Neural progenitor cell (in vitro differentiated cells): ENCODE results near the gene TGFBR2. TPM values are rescaled to one million over a fixed set of nuclear protein-coding genes. Genes with fewer than 3 reads are reported as not detected.

Source experiments
- DNase-seq: peaks from one replicate; pipeline ENCODE4 v3.0.0-alpha.2; 2016; ENCODE audit warnings: low spot score
- H2AFZ ChIP-seq: fragments of 200-600 bp; sonication (generic); replicated peaks from 2 replicates; pipeline ENCODE4 v1.6.1; 2016; ENCODE audit warnings: antibody characterized with exemption
- H3F3A ChIP-seq: fragments of 200-600 bp; sonication (generic); 2 replicates; pipeline ENCODE4 v1.6.1; 2016; ENCODE audit warnings: antibody characterized with exemption, low read depth
- H3K27ac ChIP-seq: fragments of 200-600 bp; sonication (generic); 2 replicates; pipeline ENCODE4 v1.5.1; 2016; ENCODE audit warnings: mild to moderate bottlenecking
- H3K27me3 ChIP-seq: fragments of 200-600 bp; sonication (generic); 2 replicates; pipeline ENCODE4 v1.6.1; 2016; ENCODE audit warnings: mild to moderate bottlenecking, moderate library complexity
- H3K36me3 ChIP-seq: fragments of 200-600 bp; sonication (generic); 2 replicates; pipeline ENCODE4 v1.5.1; 2016
- H3K4me1 ChIP-seq: fragments of 200-600 bp; sonication (generic); 2 replicates; pipeline ENCODE4 v1.6.1; 2016; ENCODE audit warnings: mixed run types
- H3K4me2 ChIP-seq: fragments of 200-600 bp; sonication (generic); 2 replicates; pipeline ENCODE4 v1.6.1; 2016
- H3K4me3 ChIP-seq: fragments of 200-600 bp; sonication (generic); 2 replicates; pipeline ENCODE4 v1.5.1; 2016
- H3K79me2 ChIP-seq: fragments of 200-600 bp; sonication (generic); 2 replicates; pipeline ENCODE4 v1.6.1; 2016; ENCODE audit warnings: low read depth
- H3K9ac ChIP-seq: fragments of 200-600 bp; sonication (generic); 2 replicates; pipeline ENCODE4 v1.6.1; 2016
- H3K9me3 ChIP-seq: fragments of 200-600 bp; sonication (generic); 2 replicates; pipeline ENCODE4 v1.5.1; 2016; ENCODE audit warnings: low read depth
- H4K20me1 ChIP-seq: fragments of 200-600 bp; sonication (generic); 2 replicates; pipeline ENCODE4 v1.6.1; 2016; ENCODE audit warnings: low read depth
- H3K27ac Mint-ChIP-seq: 3 replicates; pipeline ENCODE4 v1.8.0; 2021; ENCODE audit warnings: mixed read lengths
- H3K27me3 Mint-ChIP-seq: 2 replicates; pipeline ENCODE4 v1.8.0; 2022; ENCODE audit warnings: low read depth, mild to moderate bottlenecking, inconsistent platforms, moderate library complexity, mixed read lengths; ENCODE audit not compliant: insufficient read depth
- H3K36me3 Mint-ChIP-seq: 3 replicates; pipeline ENCODE4 v1.8.0; 2021; ENCODE audit warnings: mixed read lengths
- H3K4me1 Mint-ChIP-seq: 3 replicates; pipeline ENCODE4 v1.8.0; 2021; ENCODE audit warnings: mixed read lengths
- H3K4me3 Mint-ChIP-seq: 3 replicates; pipeline ENCODE4 v1.8.0; 2021; ENCODE audit warnings: mild to moderate bottlenecking, moderate library complexity, mixed read lengths
- H3K9me3 Mint-ChIP-seq: 3 replicates; pipeline ENCODE4 v1.8.0; 2020; ENCODE audit warnings: mixed read lengths
- CTCF ChIP-seq: fragments of 200-600 bp; sonication (generic); IDR thresholded peaks from 2 replicates; pipeline ENCODE4 v1.5.1; 2017; ENCODE audit warnings: antibody characterized with exemption, mild to moderate bottlenecking
- EZH2 ChIP-seq: fragments of 200-600 bp; sonication (generic); IDR thresholded peaks from 2 replicates; pipeline ENCODE4 v1.6.1; 2017; ENCODE audit warnings: antibody characterized with exemption, mild to moderate bottlenecking, moderate library complexity
- EZH2phosphoT487 ChIP-seq: fragments of 200-600 bp; sonication (generic); IDR thresholded peaks from 2 replicates; pipeline ENCODE4 v1.6.1; 2017; ENCODE audit warnings: antibody characterized with exemption
- total RNA-seq: library from RNA; depleted of rRNA; stranded (reverse); fragments of >200 nt; gene quantifications from 2 replicates; pipeline ENCODE4 v1.2.3, GENCODE V29; 2015; ENCODE audit warnings: low replicate concordance

Gene TGFBR2
- total RNA-seq, 1 donor from 2014 or later, result 7.3 TPM

GRCh38 chr3:30614943-30615342, 8.5 kb downstream of the TGFBR2 start:
- no peaks in the 10 kb centered on the region for H3K27me3 ChIP-seq
- Mint-ChIP-seq H3K4me1 (peaks cover 2% of the 10 kb centered on the region), H3K27me3 (no peaks in the 10 kb centered on the region), H3K4me3 (no peak overlapping the region), H3K27ac (no peak overlapping the region), H3K9me3 (peaks cover 2% of the 10 kb centered on the region), H3K36me3 (peaks cover 14% of the 10 kb centered on the region)
- DNase-seq, result no peak
- no peaks in the 10 kb centered on the region for H3K9me3 ChIP-seq
- no peaks in the 10 kb centered on the region for H4K20me1 ChIP-seq
- H3F3A ChIP-seq, result no peaks in the 10 kb centered on the region
- peaks cover 63% of the 10 kb centered on the region for H3K79me2 ChIP-seq
- no peak overlapping the region for H3K4me2 ChIP-seq
- no peaks in the 10 kb centered on the region for H3K4me1 ChIP-seq
- TF ChIP-seq EZH2phosphoT487 (no peak), EZH2 (no peak), CTCF (no peak)
- no peak overlapping the region for H2AFZ ChIP-seq
- no peaks in the 10 kb centered on the region for H3K36me3 ChIP-seq
- no peak overlapping the region for H3K4me3 ChIP-seq
- H3K27ac ChIP-seq, result no peak overlapping the region
- no peak overlapping the region for H3K9ac ChIP-seq

GRCh38 chr3:30615615-30616346, 9.4 kb downstream of the TGFBR2 start:
- Histone ChIP-seq H3K9ac (no peak overlapping the region), H3F3A (no peaks in the 10 kb centered on the region), H3K4me2 (no peak overlapping the region), H3K9me3 (no peaks in the 10 kb centered on the region), H3K4me3 (no peak overlapping the region), H2AFZ (no peak overlapping the region), H3K27me3 (no peaks in the 10 kb centered on the region), H3K79me2 (peaks cover 59% of the 10 kb centered on the region), H3K4me1 (no peaks in the 10 kb centered on the region), H3K36me3 (no peaks in the 10 kb centered on the region), H4K20me1 (no peaks in the 10 kb centered on the region), H3K27ac (no peak overlapping the region)
- DNase-seq, result no peak
- Mint-ChIP-seq H3K27ac (no peak overlapping the region), H3K9me3 (peaks cover 2% of the 10 kb centered on the region), H3K4me3 (no peak overlapping the region), H3K36me3 (peaks cover 19% of the 10 kb centered on the region), H3K27me3 (no peaks in the 10 kb centered on the region), H3K4me1 (no peaks in the 10 kb centered on the region)
- TF ChIP-seq EZH2 (no peak), CTCF (no peak), EZH2phosphoT487 (no peak)

GRCh38 chr3:30616347-30617027, 10.1 kb downstream of the TGFBR2 start:
- no peaks in the 10 kb centered on the region for H3K4me1 Mint-ChIP-seq
- Histone ChIP-seq H3K27me3 (no peaks in the 10 kb centered on the region), H3K9me3 (no peaks in the 10 kb centered on the region), H4K20me1 (no peaks in the 10 kb centered on the region), H3F3A (no peaks in the 10 kb centered on the region), H3K4me1 (no peaks in the 10 kb centered on the region), H3K79me2 (peaks cover 53% of the 10 kb centered on the region), H3K4me2 (no peak overlapping the region), H3K27ac (no peak overlapping the region), H3K9ac (no peak overlapping the region), H3K4me3 (no peak overlapping the region), H3K36me3 (no peaks in the 10 kb centered on the region), H2AFZ (no peak overlapping the region)
- no peaks in the 10 kb centered on the region for H3K27me3 Mint-ChIP-seq
- peaks cover 22% of the 10 kb centered on the region for H3K36me3 Mint-ChIP-seq
- no peak overlapping the region for H3K4me3 Mint-ChIP-seq
- DNase-seq, result no peak
- TF ChIP-seq CTCF (no peak), EZH2phosphoT487 (no peak), EZH2 (no peak)
- H3K9me3 Mint-ChIP-seq, result peaks cover 3% of the 10 kb centered on the region
- H3K27ac Mint-ChIP-seq, result no peak overlapping the region
